Sciatic nerve (tissue), 2 donors: ENCODE measurements around the gene PGS1. TPM values are rescaled to one million over a fixed set of nuclear protein-coding genes. Genes with fewer than 3 reads are reported as not detected.
A peak's percentile ranks its signal among the peaks of the same experiment; 100 is the strongest.
"Not testable (repeated sequence)": the region's sequence is repeated elsewhere in the genome, so short reads cannot be mapped to it uniquely, and the experiment has no call there.

Experiments used
- ATAC-seq: fragments of 200-7000 bp; cut with Tn5 transposase; one replicate; pipeline ENCODE4 v1.9.1; 2020; ENCODE audit warnings: mild to moderate bottlenecking, moderate library complexity
- DNase-seq: peaks from one replicate; pipeline ENCODE4 v3.0.0-alpha.2; 2020; ENCODE audit warnings: low spot score
- intact Hi-C: fragments of 100-400 bp; cut with DNase I; formaldehyde crosslinking; loops from one replicate; pipeline ENCODE4 v1.14.2; 2022
- total RNA-seq: library from RNA; stranded (reverse); fragmentation: NEBNext Ultra II Directional; extraction: Animal tissue kit (Norgen Biotek cat#: 25700); gene quantifications from one replicate; pipeline ENCODE4 v1.2.1, GENCODE V29; 2021
- donor health status: DM: no; HTN: no; CAD: no.
- donor health status: DM: no; HTN: no; CAD: no.

PGS1 gene, protein sequence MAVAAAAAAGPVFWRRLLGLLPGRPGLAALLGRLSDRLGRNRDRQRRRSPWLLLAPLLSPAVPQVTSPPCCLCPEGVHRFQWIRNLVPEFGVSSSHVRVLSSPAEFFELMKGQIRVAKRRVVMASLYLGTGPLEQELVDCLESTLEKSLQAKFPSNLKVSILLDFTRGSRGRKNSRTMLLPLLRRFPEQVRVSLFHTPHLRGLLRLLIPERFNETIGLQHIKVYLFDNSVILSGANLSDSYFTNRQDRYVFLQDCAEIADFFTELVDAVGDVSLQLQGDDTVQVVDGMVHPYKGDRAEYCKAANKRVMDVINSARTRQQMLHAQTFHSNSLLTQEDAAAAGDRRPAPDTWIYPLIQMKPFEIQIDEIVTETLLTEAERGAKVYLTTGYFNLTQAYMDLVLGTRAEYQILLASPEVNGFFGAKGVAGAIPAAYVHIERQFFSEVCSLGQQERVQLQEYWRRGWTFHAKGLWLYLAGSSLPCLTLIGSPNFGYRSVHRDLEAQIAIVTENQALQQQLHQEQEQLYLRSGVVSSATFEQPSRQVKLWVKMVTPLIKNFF
- total RNA-seq, result 59.2 TPM

DNA sequence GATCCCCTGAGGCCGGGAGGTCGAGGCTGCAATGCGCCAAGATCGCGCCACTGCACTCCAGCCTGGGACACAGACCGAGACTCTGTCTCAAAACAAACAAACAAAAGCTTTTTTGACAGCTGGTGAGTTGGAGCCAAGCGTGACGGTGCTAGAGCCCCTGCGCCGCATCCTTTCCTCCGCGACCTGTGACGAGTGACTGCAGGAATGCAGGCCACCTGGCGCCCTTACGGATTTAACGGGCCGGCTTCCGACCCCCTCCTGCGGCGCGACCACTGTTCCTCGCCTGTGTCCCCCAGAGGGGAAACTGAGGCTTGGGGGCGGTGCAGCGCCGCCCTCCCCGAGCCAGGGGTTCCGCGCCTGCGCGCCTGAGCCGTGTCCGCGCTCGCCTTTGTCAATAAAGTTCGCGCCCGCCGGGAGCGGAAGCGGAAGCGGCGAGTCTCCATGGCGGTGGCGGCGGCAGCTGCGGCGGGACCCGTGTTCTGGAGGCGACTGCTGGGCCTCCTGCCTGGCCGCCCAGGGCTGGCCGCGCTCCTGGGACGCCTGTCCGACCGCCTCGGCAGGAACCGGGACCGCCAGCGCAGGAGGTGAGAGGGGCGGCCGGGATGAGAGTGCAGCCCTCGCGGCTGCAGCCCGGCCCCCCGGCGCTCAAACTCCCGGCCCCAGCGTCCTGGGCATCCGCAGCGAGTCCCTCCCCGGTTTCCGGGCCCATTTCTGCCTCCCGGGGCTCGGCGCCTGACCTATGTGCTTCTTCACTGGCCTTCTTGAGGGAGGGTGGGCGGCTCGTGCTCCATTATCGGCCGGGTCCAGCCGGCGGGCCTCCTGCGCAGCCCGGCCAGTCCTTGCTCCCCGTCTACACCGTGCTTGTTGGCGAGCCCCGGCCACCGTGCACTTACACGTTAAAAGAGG lies at the start of gene PGS1:
Gene PGS1 (plus strand): TSS at position 425 of the 906 bp plus-strand sequence. CDS start 17 bp downstream, at position 442.
- ATAC-seq (peak; percentile 91), DNase-seq (peak; percentile 90)
- intact Hi-C loops, result no loop called here

GRCh38 chr17:78329263-78330059 lies 49.0 kb upstream of the PGS1 start:
- DNase-seq (no peak), ATAC-seq (peak; percentile 6)
- intact Hi-C loops, result no loop called here

DNA sequence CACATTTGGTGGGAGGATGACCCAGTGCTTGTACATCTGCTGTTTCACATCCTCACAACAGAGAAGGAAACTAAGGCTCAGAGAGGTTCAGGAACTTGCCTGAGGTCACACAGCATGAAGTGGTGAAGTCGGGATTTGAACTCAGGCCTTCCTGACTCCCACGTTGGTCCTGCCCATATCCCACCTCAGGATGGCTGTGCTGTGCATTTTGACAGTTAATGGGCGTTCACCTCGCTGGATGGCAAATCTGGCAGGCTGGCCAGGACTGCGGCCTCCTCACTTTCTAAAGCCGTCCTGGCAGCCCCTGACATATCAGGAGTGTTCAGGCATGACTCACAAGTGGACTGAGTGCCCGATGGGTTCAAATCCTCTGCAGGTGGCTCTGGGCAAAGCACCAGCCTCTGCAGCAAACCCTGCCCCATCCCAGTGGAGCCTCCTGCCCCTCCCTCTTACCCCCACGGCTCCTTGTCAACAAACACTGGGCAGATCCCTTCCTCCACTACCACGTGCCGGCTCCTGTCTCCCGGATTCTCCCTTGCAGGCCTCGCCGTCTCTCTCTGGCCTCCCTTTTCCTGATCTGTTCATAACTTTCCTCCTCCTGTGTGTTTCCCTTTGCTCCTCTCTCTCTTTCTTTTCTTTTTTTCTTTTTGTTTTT lies 47.8 kb upstream of the PGS1 start:
- no peak for DNase-seq
- peak; percentile 55 for ATAC-seq
- intact Hi-C loops, result no loop called here

DNA sequence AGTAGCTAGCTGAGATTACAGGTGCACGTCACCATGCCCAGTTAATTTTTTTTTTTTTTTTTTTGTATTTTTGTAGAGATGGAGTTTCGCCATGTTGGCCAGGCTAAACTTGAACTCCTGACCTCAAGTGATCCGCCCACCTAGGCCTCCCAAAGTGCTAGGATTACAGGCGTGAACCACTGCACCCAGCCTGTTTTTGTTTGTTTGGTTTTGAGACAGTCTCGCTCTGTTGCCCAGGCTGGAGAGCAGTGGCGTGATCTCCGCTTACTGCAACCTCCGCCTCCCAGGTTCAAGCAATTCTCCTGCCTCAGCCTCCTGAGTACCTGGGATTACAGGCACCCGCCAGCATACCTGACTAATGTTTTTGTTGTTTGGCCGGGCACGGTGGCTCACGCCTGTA lies 47.1 kb upstream of the PGS1 start:
- ATAC-seq, DNase-seq, intact Hi-C loops: not testable (repeated sequence)

GRCh38 chr17:78332991-78333390 lies 45.5 kb upstream of the PGS1 start:
- intact Hi-C loops, result no loop called here
- DNase-seq (no peak), ATAC-seq (no peak)

DNA sequence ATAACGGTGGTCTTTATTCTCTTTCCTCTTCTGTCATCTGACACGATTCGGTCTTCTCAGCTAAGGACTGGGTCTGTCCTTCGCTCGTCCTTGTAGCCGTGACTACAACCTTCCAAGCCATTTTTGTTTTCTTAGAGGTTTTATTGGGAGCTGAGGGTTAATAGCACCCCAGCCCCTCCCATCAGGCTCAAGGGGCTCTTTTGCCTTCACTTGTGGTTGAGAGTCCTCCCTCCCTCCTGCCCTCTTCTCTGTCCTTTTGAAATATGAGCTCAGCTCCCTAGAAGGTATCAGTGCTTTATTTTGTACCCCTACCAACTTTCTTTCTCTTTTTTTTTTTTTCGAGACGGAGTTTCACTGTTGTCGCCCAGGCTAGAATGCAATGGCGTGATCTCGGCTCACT lies 43.2 kb upstream of the PGS1 start:
- ATAC-seq, result no peak
- DNase-seq, result no peak
- intact Hi-C loops, result no loop called here

DNA sequence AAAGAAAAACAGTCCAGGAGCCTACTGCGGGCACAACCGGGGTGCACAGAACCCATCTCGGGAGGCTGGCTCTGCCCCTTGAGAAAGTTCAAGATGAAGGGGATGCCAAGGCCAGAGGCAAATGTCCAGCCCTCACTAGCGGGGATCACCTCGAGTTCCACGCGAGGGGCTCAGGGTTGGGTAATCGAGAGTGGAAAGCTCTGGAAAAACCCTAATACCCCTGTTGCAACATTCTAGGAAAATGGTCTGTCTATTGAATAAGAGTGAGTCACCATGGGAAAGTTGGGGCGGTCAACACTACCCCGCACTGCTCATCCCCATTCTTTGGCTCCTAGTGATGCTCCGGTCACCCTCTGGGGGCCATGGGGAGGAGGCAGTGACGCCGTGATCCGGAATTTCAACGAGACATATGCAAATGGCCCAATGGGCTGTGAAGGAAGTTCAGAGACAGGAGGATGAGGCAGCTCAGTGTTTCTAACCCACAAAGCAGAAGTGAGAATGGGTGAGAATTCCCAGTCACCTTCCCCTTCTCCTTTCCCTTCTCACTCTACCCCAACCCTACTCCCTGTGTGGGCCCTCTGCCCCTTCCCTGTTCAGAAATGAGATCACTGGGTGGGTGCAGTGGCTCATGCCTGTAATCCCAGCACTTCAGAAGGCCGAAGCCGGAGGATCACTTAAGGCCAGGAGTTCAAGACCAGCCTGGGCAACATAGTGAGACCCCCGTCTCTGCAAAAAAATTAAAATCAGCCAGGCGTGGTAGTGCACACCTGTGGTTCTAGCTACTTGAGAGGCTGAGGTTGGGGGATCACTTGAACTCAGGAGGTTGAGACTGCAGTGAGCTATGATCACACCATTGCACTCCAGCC lies 41.0 kb upstream of the PGS1 start:
- ATAC-seq, result no peak
- DNase-seq, result no peak
- intact Hi-C loops, result no loop called here

DNA sequence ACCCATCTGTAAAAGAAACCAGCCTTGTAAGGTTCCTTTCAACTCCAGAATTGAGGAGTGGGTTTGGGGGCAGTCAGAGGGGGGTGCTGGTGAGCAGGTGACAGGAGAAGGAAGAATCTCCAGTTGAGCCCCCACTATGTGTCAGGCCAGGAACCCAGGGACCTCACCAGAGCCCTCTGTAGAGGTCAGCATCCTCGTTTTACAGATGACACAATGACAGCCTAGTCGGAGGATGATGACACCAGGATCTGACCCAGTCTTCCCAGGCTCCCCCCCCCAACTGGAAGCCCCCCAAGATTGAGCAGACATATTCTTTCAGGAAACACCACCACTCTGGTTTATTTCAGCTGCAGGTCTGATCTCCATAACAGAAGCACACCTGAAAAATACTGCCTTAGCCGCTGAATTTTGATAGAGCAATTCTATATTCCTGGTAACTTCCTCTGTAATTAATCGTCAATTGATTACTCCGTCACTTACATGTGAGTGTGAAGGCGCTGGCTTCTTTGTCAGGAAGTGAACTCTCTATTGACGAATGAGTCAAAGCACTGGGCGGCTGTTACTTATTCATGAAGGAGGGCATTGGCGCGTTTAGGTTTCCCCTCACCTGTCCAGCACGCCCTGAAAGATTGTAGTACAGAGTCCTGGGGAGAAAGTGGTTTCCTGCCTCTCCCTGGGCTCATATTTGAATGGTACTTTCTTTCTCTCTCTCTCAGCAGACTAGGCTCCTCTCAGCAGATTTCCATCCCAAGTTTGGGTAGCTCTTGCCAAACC lies 39.8 kb upstream of the PGS1 start:
- intact Hi-C loops, result no loop called here
- DNase-seq (no peak), ATAC-seq (no peak)

- DNase-seq (no peak), ATAC-seq (no peak)
- intact Hi-C loops, result no loop called here
Measured at GRCh38 chr17:78340183-78340955, 38.1 kb upstream of the PGS1 start.

DNA sequence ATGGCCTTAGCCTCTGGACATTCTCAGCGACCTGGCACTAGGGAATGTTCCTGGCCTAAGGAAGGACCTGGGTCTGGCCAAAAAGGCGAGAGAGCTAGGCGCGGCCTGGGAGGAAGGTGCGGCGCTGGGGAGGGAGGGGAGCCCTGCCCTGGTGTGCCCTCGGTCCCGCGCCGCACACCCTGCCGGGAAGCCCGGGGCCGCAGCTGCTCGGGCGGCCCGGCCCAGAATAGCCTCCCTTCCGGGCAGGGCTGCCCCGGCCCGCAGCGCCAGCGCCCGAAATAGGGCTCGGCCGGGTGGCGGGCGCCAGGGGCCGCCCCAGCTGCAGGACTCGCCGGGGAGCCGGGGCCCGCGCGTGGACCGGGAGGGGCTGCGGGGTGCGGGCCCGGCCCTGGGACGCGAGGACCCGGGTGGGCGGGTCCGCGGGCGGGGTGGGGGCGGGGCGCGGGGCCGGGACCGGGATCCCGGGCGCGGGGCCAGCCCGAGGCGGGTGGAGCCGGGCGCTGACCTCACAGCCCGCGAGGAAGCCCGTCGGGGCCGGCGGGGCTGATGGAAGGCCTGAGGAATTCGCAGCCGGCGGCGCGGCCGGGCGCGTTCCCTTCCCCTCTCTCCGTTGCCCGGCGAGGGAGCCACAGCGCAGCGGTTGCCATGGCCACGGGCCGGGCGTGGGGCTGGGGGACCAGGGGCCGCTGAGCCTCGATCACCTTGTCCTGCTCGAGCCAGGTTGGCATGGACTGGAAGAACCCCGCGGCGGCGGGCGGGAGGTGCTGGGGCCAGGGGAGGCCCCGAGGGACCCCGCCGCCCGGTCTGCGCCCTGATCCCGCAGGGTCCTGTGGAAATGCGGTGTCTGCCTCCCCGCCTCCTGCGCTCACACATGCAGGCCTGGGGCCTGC lies 36.6 kb upstream of the PGS1 start:
- DNase-seq, result peak; percentile 87
- intact Hi-C loops, result no loop called here
- ATAC-seq, result peak; percentile 76

DNA sequence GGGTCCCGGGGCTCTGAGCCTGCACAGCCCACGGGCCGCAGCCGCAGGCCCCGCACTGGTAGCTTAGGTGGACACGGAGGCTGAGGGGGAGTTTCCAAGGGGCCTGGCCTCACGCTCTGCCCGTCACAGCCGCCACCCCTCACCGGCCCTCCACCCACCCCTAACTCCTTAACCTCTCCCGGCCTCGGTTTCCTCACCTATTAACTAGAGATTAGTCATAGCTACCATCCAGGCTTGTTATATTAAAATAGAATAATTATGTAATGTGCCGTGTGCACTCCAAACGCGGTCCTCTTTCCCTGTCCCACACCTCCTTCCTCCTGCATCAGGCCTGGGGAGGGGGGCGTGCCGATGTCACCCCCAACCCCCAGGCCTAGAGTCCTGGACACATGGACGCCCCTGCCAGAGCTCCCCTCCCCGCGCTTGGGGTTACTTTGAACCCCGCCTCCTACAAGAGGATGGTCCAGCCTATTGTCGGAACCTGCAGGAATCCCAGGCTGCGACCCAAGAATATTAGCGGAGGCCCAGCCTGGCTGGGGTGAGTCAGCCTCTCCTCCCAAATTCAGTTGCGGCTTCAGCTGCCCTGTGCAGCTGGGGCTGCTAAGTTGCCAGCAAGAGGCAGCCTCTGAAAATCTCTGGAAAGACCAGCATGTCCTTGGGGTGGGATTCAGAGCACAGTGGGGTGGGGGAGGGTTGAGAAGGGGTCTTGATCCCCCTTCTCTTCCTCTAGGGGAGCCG lies 35.8 kb upstream of the PGS1 start:
- DNase-seq, result no peak
- intact Hi-C loops, result no loop called here
- ATAC-seq, result peak; percentile 78

DNA sequence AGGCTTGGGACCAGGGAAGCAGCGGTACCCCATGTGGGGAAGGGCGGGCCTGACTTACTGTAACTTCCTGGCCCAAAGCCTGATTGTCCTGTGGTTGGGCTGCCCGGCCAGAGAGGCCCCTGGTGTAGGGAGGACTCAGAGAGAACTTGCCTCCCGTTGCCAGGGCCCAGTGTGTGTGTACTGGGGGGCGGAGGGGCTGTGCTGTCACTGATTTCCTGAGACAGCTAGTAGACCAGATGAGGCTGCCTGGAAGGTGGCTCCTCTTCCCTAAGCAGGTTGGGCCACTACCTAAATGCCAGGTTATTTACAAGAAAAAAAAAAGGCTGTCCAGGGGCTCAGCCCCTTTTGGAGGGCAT lies 35.3 kb upstream of the PGS1 start:
- intact Hi-C loops, result no loop called here
- DNase-seq (peak; percentile 87), ATAC-seq (peak; percentile 66)

DNA sequence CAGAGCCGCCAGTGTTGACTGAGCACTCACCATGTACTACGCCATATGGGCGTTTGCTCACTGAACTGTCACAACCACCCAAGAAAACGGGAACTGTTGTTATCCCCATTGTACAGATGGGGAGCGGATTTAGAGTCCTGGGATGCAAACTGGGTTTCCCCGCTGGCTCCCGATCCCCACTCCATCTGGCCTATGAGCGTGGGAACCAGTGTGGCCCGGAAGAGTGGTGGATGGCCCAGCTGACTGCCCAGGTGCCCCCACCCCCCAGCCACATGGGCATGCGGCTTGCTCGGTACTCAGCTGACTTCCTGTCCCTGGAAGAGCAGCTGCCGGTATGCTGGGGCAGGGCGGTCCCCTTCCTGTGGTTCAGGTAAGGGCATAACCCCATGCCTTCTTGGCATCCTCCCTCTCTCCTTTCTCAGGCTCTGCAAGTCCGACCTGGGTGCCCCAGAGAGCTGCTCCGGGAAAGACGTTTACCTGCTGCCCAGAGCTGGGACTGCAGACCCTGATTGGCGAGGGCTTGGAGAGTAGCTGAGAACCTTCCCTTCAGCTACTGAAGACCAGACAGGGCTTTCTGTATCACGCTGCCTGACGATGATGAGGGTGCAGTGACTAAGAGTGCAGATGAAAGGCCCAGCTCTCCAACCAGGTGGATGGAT lies 34.8 kb upstream of the PGS1 start:
- ATAC-seq, result no peak
- no peak for DNase-seq
- intact Hi-C loops, result no loop called here

GRCh38 chr17:78344666-78345065 lies 33.8 kb upstream of the PGS1 start:
- ATAC-seq (no peak), DNase-seq (no peak)
- intact Hi-C loops, result no loop called here
